ENCODE measurements around the gene TMEM63A.

Gene TMEM63A

GRCh38 chr1:225866981-225867380 lies 15.2 kb downstream of the TMEM63A start:
- no peak for DNase-seq (ENCODE audit: low spot score)

GRCh38 chr1:225866061-225866837 lies 15.9 kb downstream of the TMEM63A start:
- DNase-seq (ENCODE audit: low spot score), result peak; percentile 68

- no peak for DNase-seq (ENCODE audit: low spot score)
These were observed 16.7 kb downstream of the TMEM63A start for GRCh38 chr1:225865514-225865913.

- DNase-seq (ENCODE audit: low spot score), result no peak
These were observed 19.0 kb downstream of the TMEM63A start for GRCh38 chr1:225863167-225863566.

DNA sequence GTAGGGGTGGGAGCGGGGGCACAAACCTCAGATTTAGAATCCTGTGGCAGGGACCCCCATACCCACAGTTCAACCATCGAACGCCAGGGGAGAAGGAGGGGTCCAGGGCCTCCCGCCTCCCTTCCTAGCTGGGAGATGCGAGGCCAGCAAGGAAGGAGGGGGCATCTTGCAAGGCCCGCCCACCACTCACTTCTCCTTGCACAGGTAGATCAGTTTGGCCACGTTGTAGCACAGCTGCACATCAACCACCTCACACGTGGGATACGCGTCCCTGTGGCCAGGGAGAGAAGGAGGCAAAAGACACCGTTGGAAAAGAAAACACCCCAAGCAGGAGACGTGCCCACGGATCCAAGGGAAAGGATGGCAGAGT lies 19.6 kb downstream of the TMEM63A start:
- no peak for DNase-seq (ENCODE audit: low spot score)

DNA sequence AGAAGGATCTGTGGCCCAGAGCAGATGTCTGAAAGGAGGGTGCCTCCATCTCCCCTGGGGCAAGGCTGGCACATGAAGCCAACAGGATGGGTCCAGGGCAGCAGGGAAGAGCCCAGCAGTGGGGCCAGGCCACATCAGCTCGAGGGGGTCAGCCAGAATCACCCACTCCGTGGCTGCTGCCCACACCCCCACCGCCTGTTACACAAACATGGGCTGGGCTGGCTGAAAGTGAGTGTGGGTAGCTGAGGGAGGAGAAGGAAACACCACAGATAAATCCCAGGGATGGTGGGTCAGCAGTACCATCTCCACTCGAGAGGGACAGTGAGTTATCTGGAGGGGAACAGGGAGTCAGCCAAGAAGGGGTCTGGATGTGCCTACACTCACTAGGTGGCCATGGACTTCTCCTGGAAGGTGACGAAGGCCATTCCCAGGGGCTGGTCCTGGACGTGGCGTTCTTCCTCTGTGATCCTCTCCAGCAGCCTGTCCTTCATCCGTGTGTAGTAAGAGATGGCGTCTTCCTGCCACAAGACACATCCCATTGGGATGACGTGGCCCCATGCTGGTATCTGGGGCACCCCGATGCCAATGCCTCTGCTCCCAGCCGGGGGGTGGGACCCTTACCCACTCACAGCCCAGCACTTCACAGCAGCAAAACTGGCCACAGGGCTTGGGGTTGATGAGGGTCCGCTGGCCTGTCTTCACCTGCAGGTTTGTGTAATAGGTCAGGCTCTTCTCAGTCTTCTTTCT lies 20.2 kb downstream of the TMEM63A start:
- no peak for DNase-seq (ENCODE audit: low spot score)

DNA sequence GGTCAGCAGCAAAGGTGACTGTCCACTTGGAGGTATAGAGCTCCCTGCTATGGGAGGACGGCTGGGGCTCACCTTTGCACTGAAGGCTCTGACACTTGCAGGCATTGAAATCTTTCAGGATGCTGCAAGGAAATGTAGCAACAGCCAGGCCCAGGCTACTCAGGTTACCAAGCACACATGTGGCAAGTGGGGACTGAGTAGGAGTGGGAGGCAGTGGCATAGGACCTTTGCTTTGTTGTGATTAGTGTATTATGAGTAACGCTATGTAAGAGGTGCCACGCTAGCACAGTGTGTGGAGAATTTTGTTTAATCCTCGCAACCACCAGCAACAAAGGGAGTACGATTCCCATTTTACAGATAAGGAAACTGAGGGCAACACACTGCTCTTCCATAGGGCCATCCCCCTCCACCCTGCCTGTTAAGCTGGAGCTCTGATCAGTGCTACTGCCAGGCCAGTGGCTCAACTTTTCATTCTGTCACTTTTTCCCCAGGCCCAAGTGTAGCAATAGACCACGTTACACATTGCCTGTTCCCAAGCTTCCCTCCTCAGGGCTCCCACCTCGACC lies 21.2 kb downstream of the TMEM63A start:
- DNase-seq (ENCODE audit: low spot score), result no peak

DNA sequence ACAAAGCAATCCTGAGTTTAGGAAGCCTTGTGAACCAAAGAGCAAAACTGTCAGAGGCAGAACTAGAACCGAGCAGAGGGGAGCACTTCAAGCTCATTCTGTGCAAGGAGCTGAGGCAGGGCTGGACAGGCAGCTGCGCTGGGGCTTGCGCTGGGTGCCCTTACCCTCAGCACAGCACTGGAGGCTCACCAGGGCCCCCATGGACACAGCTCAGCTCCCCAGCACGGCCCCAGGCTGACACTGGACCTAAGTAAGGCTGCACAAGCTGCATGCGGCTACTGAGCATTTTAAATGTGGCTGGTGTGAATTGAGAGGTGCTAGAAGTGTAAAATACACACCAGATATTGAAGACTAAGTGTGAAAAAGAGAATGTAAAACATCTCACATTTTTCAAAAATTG lies 22.1 kb downstream of the TMEM63A start:
- DNase-seq (ENCODE audit: low spot score), result no peak

- no peak for DNase-seq (ENCODE audit: low spot score)
These were observed 23.0 kb downstream of the TMEM63A start for GRCh38 chr1:225859151-225859550.

- no peak for DNase-seq (ENCODE audit: low spot score)
These were observed 24.9 kb downstream of the TMEM63A start for GRCh38 chr1:225857256-225857655.

GRCh38 chr1:225855503-225856300 lies 26.5 kb downstream of the TMEM63A start:
- DNase-seq (ENCODE audit: low spot score), result no peak

DNA sequence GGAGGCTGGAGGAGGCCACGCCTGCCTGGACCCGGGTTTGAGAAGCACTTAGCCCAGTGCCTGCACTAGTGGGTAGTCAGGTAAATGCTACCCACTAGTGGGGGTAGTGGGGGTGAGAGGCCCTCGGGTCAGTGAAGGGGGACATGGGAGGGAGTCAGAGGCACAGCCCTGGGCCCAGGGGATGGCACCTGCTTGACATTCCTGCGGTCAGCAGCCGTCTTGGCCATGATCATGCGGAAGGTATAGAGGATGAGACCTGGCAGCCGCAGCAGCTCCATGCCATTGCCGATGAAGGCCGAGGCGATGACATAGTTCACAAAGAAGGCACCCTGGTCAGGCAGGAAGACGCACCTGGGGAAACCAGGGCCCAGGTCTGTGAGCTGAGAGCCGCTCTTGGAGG lies 28.7 kb downstream of the TMEM63A start:
- no peak for DNase-seq (ENCODE audit: low spot score)

- DNase-seq (ENCODE audit: low spot score), result no peak
These were observed 29.6 kb downstream of the TMEM63A start for GRCh38 chr1:225852413-225853124.

DNA sequence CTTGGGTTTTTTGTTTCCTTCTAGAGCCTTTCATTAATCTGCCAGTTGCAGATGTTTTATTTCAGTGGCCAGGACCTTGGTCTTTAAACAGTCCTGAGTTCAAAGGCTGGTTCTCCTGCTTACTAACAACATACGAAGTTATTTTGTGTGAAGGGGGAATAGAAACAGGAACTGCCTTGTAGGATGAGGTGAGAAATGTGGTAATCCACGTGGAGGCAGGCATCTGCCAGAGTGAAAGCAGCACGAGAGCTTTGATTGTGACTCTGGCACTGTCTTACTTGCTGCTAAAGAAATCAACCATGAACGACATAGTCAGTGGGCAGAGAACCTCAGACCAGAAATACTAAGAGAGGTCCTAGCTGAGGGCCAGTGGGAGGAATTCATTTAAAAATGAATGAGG lies 30.4 kb downstream of the TMEM63A start:
- no peak for DNase-seq (ENCODE audit: low spot score)

DNA sequence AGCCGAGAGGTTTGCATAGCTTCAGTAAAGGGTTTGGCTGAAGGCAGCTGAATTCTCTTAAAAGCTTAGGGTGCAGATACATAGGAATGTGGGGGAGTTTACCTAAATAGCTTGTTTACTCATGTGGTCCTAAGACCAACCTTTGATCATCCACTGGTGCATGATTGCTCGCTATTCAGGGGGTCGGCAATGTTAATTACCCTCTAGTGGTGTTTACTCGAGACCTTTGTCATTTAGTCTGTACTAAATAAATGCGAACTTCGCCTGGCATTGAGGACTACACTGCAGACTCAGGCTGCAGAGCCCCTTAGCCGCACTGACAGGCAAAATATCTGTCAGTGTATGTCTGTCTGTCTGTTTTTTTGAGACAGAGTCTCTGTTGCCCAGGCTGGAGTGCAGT lies 31.8 kb downstream of the TMEM63A start:
- DNase-seq (ENCODE audit: low spot score), result no peak

DNA sequence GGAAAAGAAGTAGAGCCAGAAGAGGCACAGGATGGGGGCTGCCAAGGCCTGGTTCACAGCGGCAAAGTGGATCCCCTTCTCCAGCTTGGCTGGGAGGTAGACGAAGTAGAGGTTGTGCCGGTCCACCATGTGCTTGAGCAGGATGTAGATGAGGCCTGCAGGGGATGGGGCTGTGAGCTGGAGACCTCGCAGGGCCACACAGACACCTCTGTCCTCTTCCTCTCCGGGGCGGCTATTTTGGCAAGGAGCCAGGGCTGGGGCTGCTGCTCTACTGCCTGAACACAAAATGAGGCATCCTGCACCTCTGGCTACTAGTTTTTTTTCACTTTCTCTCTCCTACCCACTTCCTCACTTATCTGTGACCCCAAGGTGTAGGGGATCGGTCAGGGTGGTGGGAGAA lies 32.3 kb downstream of the TMEM63A start:
- no peak for DNase-seq (ENCODE audit: low spot score)

DNA sequence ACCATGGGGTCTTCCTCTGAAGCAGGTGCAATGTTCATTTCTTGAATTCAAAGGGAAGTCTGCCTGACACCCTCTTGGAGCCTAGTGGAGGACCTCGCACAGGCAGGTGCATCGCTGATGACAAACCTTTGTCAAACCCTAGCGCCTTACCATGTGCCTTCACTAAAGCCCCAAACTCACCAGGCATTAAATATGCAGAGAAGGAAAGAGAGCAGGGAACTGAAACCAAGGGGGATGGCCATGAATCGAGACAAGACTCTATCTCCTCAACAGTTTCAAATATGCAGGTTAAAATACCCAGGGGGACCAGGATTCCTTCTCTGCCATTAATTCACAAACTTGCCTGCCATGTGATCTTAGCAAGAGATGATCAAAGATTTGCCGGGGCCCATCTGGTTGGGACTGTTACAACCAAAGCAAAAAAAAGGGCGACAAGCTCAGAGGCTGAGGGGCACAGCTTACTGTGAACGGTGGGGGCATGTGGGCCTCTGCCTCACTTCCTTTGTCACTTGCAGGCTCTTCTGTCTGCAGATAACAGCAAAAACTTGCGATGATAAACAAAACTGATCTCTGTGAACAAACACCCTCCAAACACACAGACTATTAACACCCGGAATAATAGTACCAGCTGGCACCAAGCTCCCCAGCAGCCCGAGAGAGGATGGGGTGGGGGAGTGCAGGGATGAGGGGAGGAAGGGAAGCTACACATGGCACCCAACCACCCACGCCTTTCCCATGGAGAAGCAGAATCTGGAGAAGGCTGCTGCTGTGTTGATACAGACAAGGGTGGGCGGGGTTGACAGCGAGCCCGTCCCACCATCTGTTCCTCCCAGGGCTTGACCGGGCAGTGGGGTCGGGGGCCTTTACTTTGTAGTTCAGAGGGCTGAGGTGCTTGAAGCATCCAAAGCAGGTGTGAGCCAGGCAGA lies 33.9 kb downstream of the TMEM63A start:
- DNase-seq (ENCODE audit: low spot score), result no peak

DNA sequence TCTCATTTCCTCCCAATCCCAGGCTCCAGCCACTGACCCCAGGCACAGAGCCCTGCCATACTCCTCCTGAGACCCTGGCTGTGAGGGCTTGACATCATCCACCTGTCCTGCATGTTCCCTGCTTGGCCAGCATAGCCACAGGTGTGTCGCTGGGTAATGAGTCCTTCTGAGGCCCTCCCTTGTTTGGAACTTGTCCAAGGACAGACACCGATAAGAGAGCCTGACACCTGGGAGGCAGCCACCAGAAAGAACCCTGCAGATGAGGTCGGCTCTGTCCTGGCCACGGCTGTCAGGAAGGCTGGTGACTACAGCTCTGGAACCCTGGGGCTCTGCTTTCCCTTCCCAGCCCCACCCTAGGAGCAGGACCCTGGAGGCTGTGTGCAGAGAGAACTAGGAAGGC lies 34.6 kb downstream of the TMEM63A start:
- no peak for DNase-seq (ENCODE audit: low spot score)

- DNase-seq (ENCODE audit: low spot score), result no peak
These were observed 35.6 kb downstream of the TMEM63A start for GRCh38 chr1:225846331-225847310.
